Medulla oblongata (tissue), 1 donor: Measurements from ENCODE around the gene MRPL40.

Experiments
- DNase-seq: peaks from one replicate; pipeline ENCODE4 v3.0.0-alpha.2; 2015; ENCODE audit errors: extremely low spot score

MRPL40 gene

GRCh38 chr22:19480789-19481188 is 48.4 kb downstream of the MRPL40 start:
- no peak for DNase-seq

- no peak for DNase-seq
Measured at GRCh38 chr22:19482297-19482696, 50.0 kb downstream of the MRPL40 start.

- no peak for DNase-seq
Measured at GRCh38 chr22:19483481-19484244, 51.3 kb downstream of the MRPL40 start.
